ENCODE measurements around the gene KCNIP4.

Gene KCNIP4

GRCh38 chr4:21954916-21955315 lies 6.3 kb upstream of the KCNIP4 start:
- H3K4me3 ChIP-seq (ENCODE audit: low read depth, low read length): no peak overlapping the region
- TF ChIP-seq, protein P1, sequence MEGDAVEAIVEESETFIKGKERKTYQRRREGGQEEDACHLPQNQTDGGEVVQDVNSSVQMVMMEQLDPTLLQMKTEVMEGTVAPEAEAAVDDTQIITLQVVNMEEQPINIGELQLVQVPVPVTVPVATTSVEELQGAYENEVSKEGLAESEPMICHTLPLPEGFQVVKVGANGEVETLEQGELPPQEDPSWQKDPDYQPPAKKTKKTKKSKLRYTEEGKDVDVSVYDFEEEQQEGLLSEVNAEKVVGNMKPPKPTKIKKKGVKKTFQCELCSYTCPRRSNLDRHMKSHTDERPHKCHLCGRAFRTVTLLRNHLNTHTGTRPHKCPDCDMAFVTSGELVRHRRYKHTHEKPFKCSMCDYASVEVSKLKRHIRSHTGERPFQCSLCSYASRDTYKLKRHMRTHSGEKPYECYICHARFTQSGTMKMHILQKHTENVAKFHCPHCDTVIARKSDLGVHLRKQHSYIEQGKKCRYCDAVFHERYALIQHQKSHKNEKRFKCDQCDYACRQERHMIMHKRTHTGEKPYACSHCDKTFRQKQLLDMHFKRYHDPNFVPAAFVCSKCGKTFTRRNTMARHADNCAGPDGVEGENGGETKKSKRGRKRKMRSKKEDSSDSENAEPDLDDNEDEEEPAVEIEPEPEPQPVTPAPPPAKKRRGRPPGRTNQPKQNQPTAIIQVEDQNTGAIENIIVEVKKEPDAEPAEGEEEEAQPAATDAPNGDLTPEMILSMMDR (IDR thresholded peaks at IDR 0.05; ENCODE audit: low read depth, low read length, missing control alignments): no peak
- no peak for DNase-seq (ENCODE audit: low read depth)

GRCh38 chr4:21953653-21954052 lies 5.1 kb upstream of the KCNIP4 start:
- TF ChIP-seq, protein P1 (IDR thresholded peaks at IDR 0.05; ENCODE audit: low read depth, low read length, missing control alignments): no peak
- H3K4me3 ChIP-seq (ENCODE audit: low read depth, low read length): no peak overlapping the region
- no peak for DNase-seq (ENCODE audit: low read depth)

- H3K4me3 ChIP-seq (ENCODE audit: low read depth, low read length): no peak overlapping the region
- TF ChIP-seq, protein P1 (IDR thresholded peaks at IDR 0.05; ENCODE audit: low read depth, low read length, missing control alignments): no peak
- no peak for DNase-seq (ENCODE audit: low read depth)
Observed at GRCh38 chr4:21952549-21952948, 4.0 kb upstream of the KCNIP4 start.

GRCh38 chr4:21949073-21949457 lies 493 bp upstream of the KCNIP4 start:
- no peak for DNase-seq (ENCODE audit: low read depth)
- no peak overlapping the region for H3K4me3 ChIP-seq (ENCODE audit: low read depth, low read length)
- TF ChIP-seq, protein P1 (IDR thresholded peaks at IDR 0.05; ENCODE audit: low read depth, low read length, missing control alignments): no peak

DNA sequence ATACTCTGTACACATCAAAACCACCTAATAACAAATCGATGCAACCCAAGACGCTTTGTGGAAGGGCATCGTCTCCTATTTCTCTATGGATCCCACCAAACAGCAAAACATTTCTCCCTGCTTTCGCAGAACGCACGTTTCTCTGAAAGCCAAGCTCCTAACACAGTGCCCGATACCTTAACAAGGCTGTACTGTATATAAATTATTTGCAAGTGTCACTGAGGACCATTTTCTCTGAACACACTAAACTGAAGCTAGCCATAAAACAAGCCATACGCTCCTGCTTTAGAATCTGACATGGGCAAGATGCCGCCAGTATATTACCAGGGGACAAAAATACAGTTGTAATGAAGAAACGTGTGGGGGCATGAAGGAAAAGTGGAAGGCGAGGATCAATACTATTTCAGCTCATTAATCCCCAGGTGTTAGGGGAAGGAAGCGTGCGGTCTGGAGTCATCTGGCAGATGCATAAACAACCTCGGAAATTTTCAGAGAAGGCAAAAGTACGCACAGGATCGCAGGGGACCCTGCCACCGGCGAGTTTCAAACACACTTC lies 703 bp downstream of the KCNIP4 start:
- H3K4me3 ChIP-seq (ENCODE audit: low read depth, low read length): no peak overlapping the region
- TF ChIP-seq, protein P1 (IDR thresholded peaks at IDR 0.05; ENCODE audit: low read depth, low read length, missing control alignments): no peak
- DNase-seq (ENCODE audit: low read depth): no peak

DNA sequence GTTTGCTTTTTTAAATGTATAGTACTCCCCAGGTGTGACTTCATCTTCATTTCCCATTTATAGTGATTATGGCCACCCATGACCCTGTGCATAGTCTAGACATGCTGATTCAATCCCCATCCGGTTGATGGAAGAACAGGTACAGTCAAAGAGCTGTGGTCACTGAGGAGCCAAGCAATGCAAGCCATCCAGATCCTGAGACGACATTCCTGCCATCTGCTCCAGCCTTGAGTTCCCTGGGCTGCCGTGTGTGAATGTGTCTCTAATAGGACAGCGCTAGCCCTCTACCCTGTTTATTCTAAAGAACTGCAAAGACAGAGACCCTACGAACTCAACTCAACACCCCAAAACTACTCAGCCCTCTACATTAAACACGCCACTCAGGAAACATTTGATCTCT lies 1.7 kb downstream of the KCNIP4 start:
- TF ChIP-seq, protein P1 (IDR thresholded peaks at IDR 0.05; ENCODE audit: low read depth, low read length, missing control alignments): no peak
- DNase-seq (ENCODE audit: low read depth): no peak
- H3K4me3 ChIP-seq (ENCODE audit: low read depth, low read length): no peak overlapping the region

DNA sequence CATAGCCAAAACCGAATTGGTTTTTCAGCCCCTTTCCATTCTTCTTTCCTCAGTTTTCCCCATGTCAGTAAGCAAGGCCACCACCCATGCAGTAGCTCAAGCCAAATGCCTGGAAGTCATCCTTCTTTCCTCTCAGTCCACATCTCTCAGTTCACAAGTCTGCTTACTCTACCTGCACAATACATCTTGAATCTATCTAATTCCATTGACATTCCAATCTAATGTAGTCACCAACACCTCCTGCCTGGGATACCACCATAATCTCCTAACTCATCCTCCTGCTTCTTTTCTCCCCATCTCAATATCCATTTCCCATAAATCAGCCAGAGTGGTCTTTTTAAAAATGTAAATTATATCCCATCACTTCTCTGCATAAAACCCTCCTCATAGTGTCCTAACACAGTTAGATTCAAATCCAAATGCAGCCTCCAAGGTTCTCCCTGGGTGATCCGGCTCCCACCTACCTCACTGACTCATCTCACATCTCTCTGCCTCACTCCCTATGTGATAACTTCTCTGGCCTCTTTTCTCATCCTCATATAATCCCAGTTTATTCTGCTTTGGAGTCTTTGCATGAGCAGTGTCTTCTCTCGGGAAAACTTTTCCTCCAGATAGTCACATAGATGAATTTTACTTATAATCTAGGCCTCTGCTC lies 26.9 kb downstream of the KCNIP4 start:
- TF ChIP-seq, protein P1 (IDR thresholded peaks at IDR 0.05; ENCODE audit: low read depth, low read length, missing control alignments): no peak
- no peak for DNase-seq (ENCODE audit: low read depth)
- H3K4me3 ChIP-seq (ENCODE audit: low read depth, low read length): no peak overlapping the region
